ENCODE results near the gene C10orf62. TPM values are rescaled to one million over a fixed set of nuclear protein-coding genes. Genes with fewer than 3 reads are reported as not detected.
A peak's percentile ranks its signal among the peaks of the same experiment; 100 is the strongest.
"Not testable (repeated sequence)": the region's sequence is repeated elsewhere in the genome, so short reads cannot be mapped to it uniquely, and the experiment has no call there.

Gene C10orf62
- total RNA-seq, 4 donors from 2014 or later = not detected

DNA sequence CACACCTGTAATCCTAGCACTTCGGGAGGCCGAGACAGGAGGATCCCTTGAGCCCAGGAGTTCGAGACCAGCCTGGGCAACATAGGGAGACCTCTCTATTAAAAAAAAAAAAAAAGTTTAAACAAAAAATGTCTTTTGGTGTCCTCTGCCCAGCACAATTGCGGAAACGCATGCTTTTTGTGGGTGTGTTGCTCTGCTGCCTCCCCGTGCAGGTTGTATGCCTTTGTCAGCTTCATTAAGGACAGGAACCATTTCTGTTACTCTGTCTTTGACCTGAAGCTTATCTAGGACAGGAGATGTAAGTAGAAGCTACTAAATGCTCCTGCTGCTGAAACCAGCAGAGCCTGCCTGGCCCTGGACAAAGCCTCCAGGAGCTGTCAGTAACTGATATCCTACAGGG lies 38.2 kb upstream of the C10orf62 start:
- Histone ChIP-seq H3K4me3 (no peak overlapping the region), H3K36me3 (no peaks in the 10 kb centered on the region), H3K4me1 (no peaks in the 10 kb centered on the region), H3K27ac (no peak overlapping the region), H3K27me3 (no peaks in the 10 kb centered on the region), H3K9me3 (no peaks in the 10 kb centered on the region)
- no peak for TF ChIP-seq POLR2A (IDR thresholded peaks at IDR 0.05)
- TF ChIP-seq, protein P1, sequence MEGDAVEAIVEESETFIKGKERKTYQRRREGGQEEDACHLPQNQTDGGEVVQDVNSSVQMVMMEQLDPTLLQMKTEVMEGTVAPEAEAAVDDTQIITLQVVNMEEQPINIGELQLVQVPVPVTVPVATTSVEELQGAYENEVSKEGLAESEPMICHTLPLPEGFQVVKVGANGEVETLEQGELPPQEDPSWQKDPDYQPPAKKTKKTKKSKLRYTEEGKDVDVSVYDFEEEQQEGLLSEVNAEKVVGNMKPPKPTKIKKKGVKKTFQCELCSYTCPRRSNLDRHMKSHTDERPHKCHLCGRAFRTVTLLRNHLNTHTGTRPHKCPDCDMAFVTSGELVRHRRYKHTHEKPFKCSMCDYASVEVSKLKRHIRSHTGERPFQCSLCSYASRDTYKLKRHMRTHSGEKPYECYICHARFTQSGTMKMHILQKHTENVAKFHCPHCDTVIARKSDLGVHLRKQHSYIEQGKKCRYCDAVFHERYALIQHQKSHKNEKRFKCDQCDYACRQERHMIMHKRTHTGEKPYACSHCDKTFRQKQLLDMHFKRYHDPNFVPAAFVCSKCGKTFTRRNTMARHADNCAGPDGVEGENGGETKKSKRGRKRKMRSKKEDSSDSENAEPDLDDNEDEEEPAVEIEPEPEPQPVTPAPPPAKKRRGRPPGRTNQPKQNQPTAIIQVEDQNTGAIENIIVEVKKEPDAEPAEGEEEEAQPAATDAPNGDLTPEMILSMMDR (IDR thresholded peaks at IDR 0.05) = no peak
- no peak for DNase-seq

DNA sequence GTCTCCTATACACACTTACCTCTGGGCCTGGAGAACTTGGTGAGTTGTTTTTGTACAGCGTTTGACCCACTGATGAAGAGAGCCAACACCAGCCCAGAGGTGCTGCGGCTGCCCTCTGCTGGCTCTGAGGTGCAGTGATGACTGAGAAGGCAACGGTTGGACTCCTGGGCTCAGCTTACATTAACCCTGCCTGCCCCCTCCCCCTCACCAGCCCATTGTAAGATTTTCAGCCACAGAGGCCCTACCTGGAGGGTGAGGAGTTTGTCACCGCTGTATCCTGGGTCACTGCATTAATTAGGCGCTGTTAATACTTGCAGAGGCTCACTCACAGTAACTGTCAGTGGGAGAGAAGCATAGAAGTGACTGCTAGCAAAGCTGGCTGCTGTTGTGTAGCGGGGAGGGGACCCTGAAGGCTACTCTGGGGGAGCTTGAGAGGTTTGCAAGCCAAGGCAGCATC lies 35.9 kb upstream of the C10orf62 start:
- Histone ChIP-seq H3K9me3 (no peaks in the 10 kb centered on the region), H3K4me1 (no peaks in the 10 kb centered on the region), H3K4me3 (no peak overlapping the region), H3K27me3 (no peaks in the 10 kb centered on the region), H3K27ac (no peak overlapping the region), H3K36me3 (no peaks in the 10 kb centered on the region)
- TF ChIP-seq, protein P1 (IDR thresholded peaks at IDR 0.05) = peak in 4 of 6 experiments; percentile 68 to 76 (median 73)
- TF ChIP-seq POLR2A (IDR thresholded peaks at IDR 0.05) = no peak
- DNase-seq = peak; percentile 23 to 76 (median 75)

DNA sequence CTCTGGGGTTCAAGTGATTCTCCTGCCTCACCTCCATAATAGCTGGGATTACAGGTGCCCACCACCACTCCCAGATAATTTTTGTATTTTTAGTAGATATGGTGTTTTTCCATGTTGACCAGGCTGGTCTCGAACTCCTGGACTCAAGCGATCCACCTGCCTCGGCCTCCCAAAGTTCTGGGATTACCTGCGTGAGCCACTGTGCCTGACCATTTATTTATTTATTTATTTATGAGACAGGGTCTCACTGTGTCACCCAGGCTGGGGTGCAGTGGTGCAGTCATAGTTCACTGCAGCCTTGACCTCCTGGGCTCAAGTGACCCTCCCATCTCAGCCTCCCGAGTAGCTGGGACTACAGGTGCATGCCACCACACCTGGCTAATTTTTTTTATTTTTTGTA lies 35.2 kb upstream of the C10orf62 start:
- not testable (repeated sequence) for H3K4me3 ChIP-seq, H3K4me1 ChIP-seq, H3K27me3 ChIP-seq, DNase-seq, H3K27ac ChIP-seq, H3K36me3 ChIP-seq, H3K9me3 ChIP-seq

DNA sequence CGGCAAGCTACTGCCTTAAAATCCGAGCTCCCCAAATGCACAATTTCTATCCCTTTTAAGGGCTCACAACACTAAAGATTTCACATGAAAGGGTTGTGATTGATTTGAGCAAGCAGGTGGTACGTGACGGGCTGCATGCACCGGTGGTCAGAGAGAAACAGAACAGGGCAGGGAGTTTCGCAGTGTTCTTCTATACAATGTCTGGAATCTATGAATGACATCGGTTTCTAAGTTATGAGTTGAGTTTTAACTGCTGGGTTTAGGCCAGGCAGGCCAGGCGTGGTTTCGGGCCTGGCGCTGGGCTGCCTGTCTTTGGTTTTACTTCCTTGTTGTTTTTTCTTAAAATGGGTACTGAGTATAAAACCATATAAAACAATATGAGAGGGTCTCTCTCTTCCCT lies 34.0 kb upstream of the C10orf62 start:
- H3K27ac ChIP-seq, H3K9me3 ChIP-seq, H3K4me1 ChIP-seq, H3K4me3 ChIP-seq, H3K27me3 ChIP-seq, H3K36me3 ChIP-seq, DNase-seq: not testable (repeated sequence)

DNA sequence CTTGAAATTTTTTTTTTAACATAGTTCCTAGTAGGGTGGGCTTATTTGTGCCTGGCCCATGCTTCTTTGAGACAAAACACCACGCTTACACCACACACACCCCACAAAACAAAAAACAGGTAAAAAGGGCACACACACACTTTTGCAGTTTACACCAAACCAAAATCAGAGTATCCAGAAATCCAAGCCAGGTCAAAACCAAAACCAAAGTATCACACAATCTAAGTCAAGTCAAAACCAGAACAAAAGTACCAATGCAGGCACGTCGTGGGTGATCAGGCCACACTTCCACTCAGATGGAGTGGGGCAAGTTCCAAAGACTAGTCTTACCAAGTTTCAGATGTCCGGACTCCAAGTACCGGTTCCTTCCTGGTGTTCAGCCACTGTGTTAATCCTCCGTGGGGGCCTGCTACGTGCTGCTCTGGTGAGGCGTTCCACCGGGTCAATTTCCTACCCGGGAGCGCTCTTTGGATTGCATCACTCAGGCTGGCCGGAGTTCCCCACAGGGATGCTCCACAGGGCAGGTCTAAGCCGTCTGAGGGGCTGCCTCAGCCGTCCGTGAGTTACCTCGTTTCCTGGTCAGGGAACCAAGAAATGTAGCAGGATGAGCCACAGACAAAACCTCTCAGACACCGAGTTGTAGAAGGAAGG lies 28.7 kb upstream of the C10orf62 start:
- not testable (repeated sequence) for H3K4me1 ChIP-seq, DNase-seq, H3K4me3 ChIP-seq, H3K27me3 ChIP-seq, H3K9me3 ChIP-seq, H3K36me3 ChIP-seq
- H3K27ac ChIP-seq = peak overlapping the region in 1 of 4 donors; percentile 31

DNA sequence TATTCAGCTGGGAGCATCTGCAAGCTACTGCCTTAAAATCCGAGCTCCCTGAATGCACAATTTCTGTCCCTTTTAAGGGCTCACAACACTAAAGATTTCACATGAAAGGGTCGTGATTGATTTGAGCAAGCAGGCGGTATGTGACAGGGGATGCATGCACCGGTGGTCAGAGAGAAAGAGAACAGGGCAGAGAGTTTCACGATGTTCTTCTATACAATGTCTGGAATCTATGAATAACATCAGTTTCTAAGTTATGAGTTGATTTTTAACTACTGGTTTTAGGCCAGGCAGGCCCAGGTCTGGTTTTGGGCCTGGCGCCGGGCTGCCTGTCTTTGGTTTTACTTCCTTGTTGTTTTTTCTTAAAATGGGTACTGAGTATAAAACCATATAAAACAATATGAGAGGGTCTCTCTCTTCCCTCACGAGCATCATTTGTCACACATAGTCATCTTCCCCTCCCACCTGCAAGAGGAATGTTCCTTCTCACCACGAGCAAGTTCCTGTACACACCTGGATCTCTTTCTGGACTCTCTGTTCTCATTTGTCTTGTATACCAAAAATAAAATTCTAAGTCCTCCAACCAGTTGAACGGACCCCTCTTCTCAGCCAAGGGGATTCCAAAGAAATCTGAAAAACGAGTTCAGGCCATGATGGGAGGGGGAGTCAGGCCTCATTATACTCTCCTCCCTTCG lies 28.0 kb upstream of the C10orf62 start:
- not testable (repeated sequence) for H3K4me1 ChIP-seq, H3K4me3 ChIP-seq, H3K9me3 ChIP-seq, H3K27me3 ChIP-seq, H3K36me3 ChIP-seq, DNase-seq, H3K27ac ChIP-seq

DNA sequence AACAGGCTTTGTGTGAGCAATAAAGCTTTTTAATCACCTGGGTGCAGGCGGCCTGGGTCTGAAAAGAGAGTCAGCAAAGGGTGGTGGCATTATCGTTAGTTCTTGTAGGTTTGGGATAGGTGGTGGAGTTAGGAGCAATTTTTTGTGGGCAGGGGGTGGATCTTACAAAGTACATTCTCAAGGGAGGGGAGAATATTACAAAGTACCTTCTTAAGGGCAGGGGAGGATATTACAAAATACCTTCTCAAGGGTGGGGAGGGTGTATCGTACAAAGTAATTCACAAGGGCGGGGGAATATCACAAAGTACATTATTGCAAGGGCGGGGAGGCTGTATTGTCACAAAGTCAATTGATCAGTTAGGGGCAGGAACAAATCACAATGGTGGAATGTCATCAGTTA lies 27.2 kb upstream of the C10orf62 start:
- H3K27ac ChIP-seq, H3K4me3 ChIP-seq, H3K27me3 ChIP-seq, H3K4me1 ChIP-seq, H3K36me3 ChIP-seq, DNase-seq, H3K9me3 ChIP-seq: not testable (repeated sequence)

DNA sequence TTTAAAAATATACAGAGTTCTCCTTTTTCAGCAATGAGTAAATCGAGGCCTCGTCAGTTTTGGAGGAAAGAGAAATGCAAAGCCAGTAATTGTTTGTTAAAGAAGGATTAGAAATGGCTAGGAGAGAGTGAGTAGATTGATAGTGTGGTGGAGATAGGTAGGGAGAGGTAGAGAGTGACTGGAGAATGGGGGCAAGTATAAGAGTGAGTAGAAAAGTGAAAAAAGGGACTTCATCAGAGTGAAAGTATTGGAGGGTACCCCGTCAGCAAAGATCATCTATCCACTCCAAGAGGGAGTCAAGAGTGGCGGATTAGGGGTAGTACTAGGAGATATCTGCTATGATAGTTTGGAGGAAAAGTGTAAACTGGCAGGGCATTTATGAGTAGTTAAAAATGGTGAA lies 26.2 kb upstream of the C10orf62 start:
- TF ChIP-seq, protein P1 (IDR thresholded peaks at IDR 0.05) = no peak
- no peak for TF ChIP-seq POLR2A (IDR thresholded peaks at IDR 0.05)
- Histone ChIP-seq H3K4me1 (no peaks in the 10 kb centered on the region), H3K4me3 (no peak overlapping the region), H3K27me3 (no peaks in the 10 kb centered on the region), H3K36me3 (no peaks in the 10 kb centered on the region), H3K9me3 (no peaks in the 10 kb centered on the region), H3K27ac (no peak overlapping the region)
- DNase-seq = no peak
